Stimulated activated naive CD8-positive, alpha-beta T cell treated with anti-CD3 and anti-CD28 coated beads, Interleukin-15, amount 100 ng/mL, for 72 hours (primary cell): ENCODE data around the gene NEDD4L.

ENCODE experiments used
- ATAC-seq: fragments of 150-1000 bp; cut with Tn5 transposase; 2 replicates; pipeline ENCODE4 v1.10.0; 2021; ENCODE audit warnings: mild to moderate bottlenecking, moderate library complexity
- DNase-seq, 2 donors: peaks; one replicate each; pipeline ENCODE4 v3.0.0; 2021 to 2022
- H3K27ac Mint-ChIP-seq, 2 donors: one replicate each; pipeline ENCODE4 v1.8.0; 2022; ENCODE audit warnings: mild to moderate bottlenecking in 2 of 2, mixed read lengths in 2 of 2, moderate library complexity in 2 of 2
- H3K27me3 Mint-ChIP-seq: one replicate; pipeline ENCODE4 v1.8.0; 2022; ENCODE audit warnings: mixed read lengths
- H3K4me1 Mint-ChIP-seq: one replicate; pipeline ENCODE4 v1.8.0; 2022; ENCODE audit warnings: mild to moderate bottlenecking, mixed read lengths
- H3K4me3 Mint-ChIP-seq, 2 donors: one replicate each; pipeline ENCODE4 v1.8.0; 2022; ENCODE audit warnings: mild to moderate bottlenecking in 2 of 2, mixed read lengths in 2 of 2, moderate library complexity in 1 of 2
- H3K9me3 Mint-ChIP-seq, 2 donors: one replicate each; pipeline ENCODE4 v1.8.0; 2022; ENCODE audit warnings: mixed read lengths in 2 of 2

The NEDD4L gene

GRCh38 chr18:58337686-58338085 is 293.7 kb downstream of the NEDD4L start:
- DNase-seq, result no peak
- no peaks in the 10 kb centered on the region for H3K27me3 Mint-ChIP-seq
- no peak overlapping the region for H3K27ac Mint-ChIP-seq
- H3K4me1 Mint-ChIP-seq, result no peaks in the 10 kb centered on the region
- no peak for ATAC-seq
- H3K9me3 Mint-ChIP-seq, result no peaks in the 10 kb centered on the region
- no peak overlapping the region for H3K4me3 Mint-ChIP-seq

DNA sequence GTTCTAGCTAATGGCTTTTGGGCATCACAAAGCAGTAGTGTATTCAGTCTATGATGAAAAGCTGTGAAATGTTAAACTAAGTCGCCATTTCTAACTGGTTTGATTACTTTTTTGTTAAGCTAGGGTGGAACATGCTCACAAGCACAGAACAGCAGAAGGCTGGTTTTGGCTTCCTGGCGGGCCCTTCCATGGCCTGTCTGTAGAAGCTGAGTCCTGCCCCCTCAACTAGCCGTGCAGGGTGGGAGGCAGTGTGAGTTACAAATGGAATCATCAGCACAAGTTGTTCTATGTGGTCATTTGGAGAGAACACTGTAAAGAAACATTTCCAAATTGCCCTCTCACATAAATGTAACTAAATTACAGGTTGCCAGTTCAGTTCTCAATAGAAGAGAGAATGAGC is 294.1 kb downstream of the NEDD4L start:
- ATAC-seq, result no peak
- Mint-ChIP-seq H3K4me1 (no peaks in the 10 kb centered on the region), H3K27ac (no peak overlapping the region), H3K9me3 (no peaks in the 10 kb centered on the region), H3K27me3 (no peaks in the 10 kb centered on the region), H3K4me3 (no peak overlapping the region)
- DNase-seq, result no peak

DNA sequence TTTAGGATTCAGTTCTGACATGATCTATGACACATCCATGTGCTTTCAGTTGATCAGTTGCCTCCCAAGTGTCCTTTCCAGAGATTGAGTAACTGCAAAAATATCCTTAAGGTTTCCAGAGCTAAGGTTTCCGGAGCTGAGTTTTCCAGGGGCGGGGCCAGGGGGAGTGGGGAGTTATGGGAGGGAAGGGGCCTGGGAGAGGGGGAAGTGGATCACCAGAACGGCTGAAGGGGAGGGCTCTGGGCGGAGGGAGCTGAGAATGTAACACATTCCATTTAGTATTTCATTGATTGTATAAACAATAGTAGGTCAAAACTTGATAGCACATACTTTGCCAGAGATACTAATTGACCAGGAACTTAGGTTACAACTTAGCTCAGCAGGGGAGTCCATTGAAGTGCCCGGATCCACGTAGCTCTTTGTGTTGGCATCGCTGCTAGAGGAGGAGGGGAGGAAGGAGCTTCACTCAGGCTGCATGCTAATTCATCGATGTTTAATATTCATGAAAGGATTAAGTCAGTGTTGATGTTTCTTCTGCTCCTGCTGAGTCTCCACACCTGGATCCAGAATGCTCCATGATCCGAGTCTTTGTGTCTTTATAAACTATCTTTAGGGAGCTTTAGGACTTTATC is 295.1 kb downstream of the NEDD4L start:
- no peaks in the 10 kb centered on the region for H3K4me1 Mint-ChIP-seq
- H3K9me3 Mint-ChIP-seq, result no peaks in the 10 kb centered on the region
- peak overlapping the region in 1 of 2 donors; percentile 55 for H3K27ac Mint-ChIP-seq
- H3K27me3 Mint-ChIP-seq, result no peaks in the 10 kb centered on the region
- ATAC-seq (no peak), DNase-seq (no peak)
- no peak overlapping the region for H3K4me3 Mint-ChIP-seq

- ATAC-seq (no peak), DNase-seq (no peak)
- Mint-ChIP-seq H3K4me3 (no peak overlapping the region), H3K4me1 (no peaks in the 10 kb centered on the region), H3K27ac (no peak overlapping the region), H3K9me3 (no peaks in the 10 kb centered on the region), H3K27me3 (no peaks in the 10 kb centered on the region)
These were observed 295.9 kb downstream of the NEDD4L start for GRCh38 chr18:58339890-58340289.

DNA sequence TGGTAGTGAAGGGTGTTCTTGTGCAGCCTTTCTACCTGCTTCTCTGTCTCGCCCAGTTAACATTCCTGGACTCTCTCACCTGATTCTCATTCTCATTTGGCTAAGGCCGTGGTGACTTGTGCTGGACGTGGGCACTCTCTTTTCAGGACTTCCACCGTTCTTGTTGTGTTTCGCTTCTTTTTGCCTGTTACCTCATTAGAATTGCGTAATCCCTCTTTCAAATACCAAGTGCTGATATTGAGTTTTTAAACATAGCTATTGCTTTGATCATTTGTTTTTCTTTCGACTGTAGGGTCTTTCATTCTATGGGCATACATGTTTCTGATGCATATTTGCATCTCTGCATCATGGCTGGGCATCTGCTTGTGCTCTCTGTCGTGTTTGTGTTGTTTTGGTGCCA is 297.9 kb downstream of the NEDD4L start:
- DNase-seq (no peak), ATAC-seq (no peak)
- Mint-ChIP-seq H3K4me3 (no peak overlapping the region), H3K4me1 (no peaks in the 10 kb centered on the region), H3K27ac (no peak overlapping the region), H3K27me3 (no peaks in the 10 kb centered on the region), H3K9me3 (no peaks in the 10 kb centered on the region)

DNA sequence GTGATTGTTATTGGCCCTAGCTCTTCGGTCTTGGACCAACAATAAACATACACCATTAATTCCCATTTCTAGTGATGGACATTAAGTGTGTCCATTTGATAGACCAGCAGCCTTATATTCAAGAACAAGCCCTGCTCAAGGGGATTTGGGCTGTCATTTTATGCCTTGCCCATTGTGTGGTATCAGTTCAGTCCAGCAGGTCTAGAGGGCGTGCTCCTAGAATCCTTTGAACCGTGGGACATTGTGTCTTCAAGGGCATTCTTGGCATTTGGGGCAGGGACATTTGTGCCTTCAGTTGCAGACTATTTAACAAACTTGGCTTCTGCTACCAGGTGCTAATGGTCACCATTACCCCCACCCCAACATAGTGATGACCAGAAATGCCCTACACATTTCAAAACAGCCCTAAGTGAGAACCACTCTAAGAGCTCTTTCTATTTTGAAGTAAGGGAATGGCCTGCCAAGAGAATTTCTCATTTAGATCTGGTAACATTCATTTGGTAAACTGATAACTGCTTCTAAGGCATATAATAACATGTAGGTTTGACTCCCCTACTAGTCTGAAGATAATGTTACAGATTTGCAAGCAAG is 300.1 kb downstream of the NEDD4L start:
- DNase-seq (no peak), ATAC-seq (no peak)
- Mint-ChIP-seq H3K27me3 (no peaks in the 10 kb centered on the region), H3K4me3 (no peak overlapping the region), H3K4me1 (no peaks in the 10 kb centered on the region), H3K9me3 (no peaks in the 10 kb centered on the region), H3K27ac (no peak overlapping the region)

DNA sequence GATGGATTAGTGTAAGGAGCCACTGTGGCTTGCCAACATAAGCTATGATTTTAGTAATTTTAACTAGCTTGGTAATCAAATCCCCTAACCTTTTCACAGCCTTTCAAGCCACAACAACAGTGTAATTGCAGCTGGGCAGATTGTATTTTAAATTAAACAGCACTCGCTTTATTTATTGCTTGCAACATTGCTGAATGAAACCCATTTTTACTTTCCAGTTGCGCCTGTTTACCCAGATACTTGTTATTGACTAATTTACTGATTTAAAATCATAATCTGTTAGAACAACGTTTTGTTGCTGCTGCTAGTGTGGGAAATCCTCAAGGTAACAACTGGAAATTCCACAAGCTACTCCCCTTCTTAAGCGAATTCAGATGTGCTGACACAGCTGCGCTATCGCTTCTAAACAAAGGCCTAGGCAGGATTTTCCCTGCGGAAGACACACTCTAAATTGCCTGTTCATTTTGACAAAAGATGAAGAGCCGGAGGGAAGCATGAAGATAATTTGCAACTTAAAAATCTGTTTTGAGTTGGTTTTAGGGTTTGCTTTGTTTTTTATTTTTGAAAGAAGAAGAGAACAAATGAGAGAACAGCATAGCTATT is 300.9 kb downstream of the NEDD4L start:
- Mint-ChIP-seq H3K4me3 (no peak overlapping the region), H3K9me3 (no peaks in the 10 kb centered on the region), H3K27ac (no peak overlapping the region), H3K4me1 (no peaks in the 10 kb centered on the region), H3K27me3 (no peaks in the 10 kb centered on the region)
- DNase-seq (no peak), ATAC-seq (no peak)

- DNase-seq (no peak), ATAC-seq (no peak)
- Mint-ChIP-seq H3K9me3 (no peaks in the 10 kb centered on the region), H3K4me1 (no peaks in the 10 kb centered on the region), H3K27ac (no peak overlapping the region), H3K4me3 (no peak overlapping the region), H3K27me3 (no peaks in the 10 kb centered on the region)
These were observed 301.8 kb downstream of the NEDD4L start for GRCh38 chr18:58345875-58346274.

GRCh38 chr18:58347135-58347534 is 303.1 kb downstream of the NEDD4L start:
- Mint-ChIP-seq H3K4me1 (no peaks in the 10 kb centered on the region), H3K27ac (no peak overlapping the region), H3K27me3 (no peaks in the 10 kb centered on the region), H3K4me3 (no peak overlapping the region), H3K9me3 (no peaks in the 10 kb centered on the region)
- DNase-seq (no peak), ATAC-seq (no peak)

GRCh38 chr18:58348517-58348916 is 304.5 kb downstream of the NEDD4L start:
- DNase-seq, result no peak

GRCh38 chr18:58348951-58349350 is 304.9 kb downstream of the NEDD4L start:
- H3K27me3 Mint-ChIP-seq, result no peaks in the 10 kb centered on the region
- H3K9me3 Mint-ChIP-seq, result no peaks in the 10 kb centered on the region
- no peak overlapping the region for H3K27ac Mint-ChIP-seq
- DNase-seq (no peak), ATAC-seq (no peak)
- H3K4me3 Mint-ChIP-seq, result no peak overlapping the region
- no peaks in the 10 kb centered on the region for H3K4me1 Mint-ChIP-seq

More at GRCh38 chr18:58348517-58348916, 304.5 kb downstream of the NEDD4L start:
- Mint-ChIP-seq H3K4me3 (no peak overlapping the region), H3K4me1 (no peaks in the 10 kb centered on the region), H3K27me3 (no peaks in the 10 kb centered on the region), H3K27ac (no peak overlapping the region), H3K9me3 (no peaks in the 10 kb centered on the region)
- ATAC-seq, result no peak

DNA sequence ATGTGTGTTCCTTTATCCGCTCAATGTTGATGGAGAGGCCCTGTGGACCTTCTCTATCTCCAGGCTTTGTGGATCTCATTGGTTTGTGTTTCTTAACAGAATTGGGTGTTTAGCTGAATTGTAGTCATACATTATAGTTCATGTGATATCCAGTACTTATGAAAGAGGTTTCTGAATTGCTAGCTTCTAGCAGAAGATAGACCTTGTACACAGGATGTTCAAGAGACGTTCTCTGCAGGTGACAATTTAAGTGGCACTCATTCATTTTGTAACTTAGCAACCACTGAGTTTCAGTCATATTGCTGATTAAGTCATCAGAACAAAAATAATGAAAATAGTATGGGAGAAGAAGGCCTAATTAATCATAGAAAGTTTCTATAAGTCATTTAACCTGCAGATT is 305.6 kb downstream of the NEDD4L start:
- ATAC-seq, result no peak
- H3K27ac Mint-ChIP-seq, result peak overlapping the region in 1 of 2 donors; percentile 69

DNA sequence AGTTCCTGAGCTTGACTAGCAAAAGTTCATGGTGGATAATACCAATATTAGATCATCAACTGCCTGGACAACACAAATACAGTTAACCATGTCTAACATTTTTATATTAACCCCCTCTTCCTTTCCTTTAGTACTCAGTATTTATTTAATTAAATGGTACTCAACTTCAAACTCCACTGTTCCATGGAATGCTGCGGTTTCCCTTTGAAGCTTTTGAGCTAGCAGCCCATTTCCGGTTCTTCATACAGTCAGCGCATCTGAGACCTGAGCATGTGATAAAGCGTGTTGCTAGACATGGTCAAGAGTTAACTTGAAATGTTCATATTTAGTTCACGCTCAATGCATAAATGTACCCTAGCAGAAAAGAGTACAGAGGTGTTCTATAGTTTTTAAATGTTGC is 306.5 kb downstream of the NEDD4L start:
- Mint-ChIP-seq H3K9me3 (no peaks in the 10 kb centered on the region), H3K27me3 (no peaks in the 10 kb centered on the region), H3K27ac (no peak overlapping the region), H3K4me3 (no peak overlapping the region), H3K4me1 (no peaks in the 10 kb centered on the region)
- DNase-seq, result no peak
- no peak for ATAC-seq

More for the DNA sequence above, 305.6 kb downstream of the NEDD4L start:
- DNase-seq, result no peak
- no peaks in the 10 kb centered on the region for H3K9me3 Mint-ChIP-seq
- no peaks in the 10 kb centered on the region for H3K27me3 Mint-ChIP-seq
- no peaks in the 10 kb centered on the region for H3K4me1 Mint-ChIP-seq
- H3K4me3 Mint-ChIP-seq, result no peak overlapping the region

- no peak overlapping the region for H3K4me3 Mint-ChIP-seq
- H3K27ac Mint-ChIP-seq, result no peak overlapping the region
- no peaks in the 10 kb centered on the region for H3K27me3 Mint-ChIP-seq
- ATAC-seq, result no peak
- H3K4me1 Mint-ChIP-seq, result no peaks in the 10 kb centered on the region
- no peaks in the 10 kb centered on the region for H3K9me3 Mint-ChIP-seq
- no peak for DNase-seq
These were observed 307.8 kb downstream of the NEDD4L start for GRCh38 chr18:58351776-58352175.

- DNase-seq (no peak), ATAC-seq (no peak)
- no peaks in the 10 kb centered on the region for H3K4me1 Mint-ChIP-seq
- H3K9me3 Mint-ChIP-seq, result no peaks in the 10 kb centered on the region
- no peaks in the 10 kb centered on the region for H3K27me3 Mint-ChIP-seq
- H3K27ac Mint-ChIP-seq, result no peak overlapping the region
- no peak overlapping the region for H3K4me3 Mint-ChIP-seq
These were observed 309.6 kb downstream of the NEDD4L start for GRCh38 chr18:58353581-58353980.

GRCh38 chr18:58354051-58354450 is 310.0 kb downstream of the NEDD4L start:
- Mint-ChIP-seq H3K27ac (no peak overlapping the region), H3K9me3 (no peaks in the 10 kb centered on the region), H3K4me3 (no peak overlapping the region), H3K27me3 (no peaks in the 10 kb centered on the region), H3K4me1 (no peaks in the 10 kb centered on the region)
- ATAC-seq (no peak), DNase-seq (no peak)

DNA sequence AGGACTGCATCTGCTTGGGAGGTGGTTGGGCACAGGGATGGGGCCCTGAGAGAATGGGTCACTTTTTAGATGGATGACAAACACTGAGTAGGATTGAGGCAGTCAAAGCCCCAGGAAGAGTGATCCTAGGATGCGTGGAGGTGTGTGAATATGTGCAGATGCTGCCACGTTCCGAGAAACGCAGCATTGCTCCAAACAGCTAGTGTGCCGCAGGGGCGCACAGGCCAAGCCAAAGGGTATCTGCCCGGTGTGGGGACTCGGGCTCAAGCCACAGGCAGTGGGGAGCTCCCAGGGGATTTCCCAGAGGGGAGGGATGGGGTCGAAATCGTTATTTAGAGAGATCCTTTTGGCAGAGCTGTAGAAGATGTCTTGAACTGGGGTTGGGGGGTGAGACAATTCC is 310.8 kb downstream of the NEDD4L start:
- no peaks in the 10 kb centered on the region for H3K27me3 Mint-ChIP-seq
- H3K4me1 Mint-ChIP-seq, result no peaks in the 10 kb centered on the region
- H3K27ac Mint-ChIP-seq, result peak overlapping the region in 1 of 2 donors; percentile 9
- H3K9me3 Mint-ChIP-seq, result no peaks in the 10 kb centered on the region
- ATAC-seq (no peak), DNase-seq (no peak)
- H3K4me3 Mint-ChIP-seq, result no peak overlapping the region
